NCI-H1417 (cell line): ENCODE results near the gene OR2Z1.
"Not testable (repeated sequence)": the region's sequence is repeated elsewhere in the genome, so short reads cannot be mapped to it uniquely, and the experiment has no call there.

Source experiments
- DNase-seq, 3 experiments: peaks; one replicate each; lab custom pipeline; 2025; lab: John Stamatoyannopoulos, UW

The OR2Z1 gene

GRCh38 chr19:8702350-8702749 is 19.1 kb upstream of the OR2Z1 start:
- no peak for DNase-seq

- DNase-seq: no peak
Measured at GRCh38 chr19:8703223-8703622, 18.2 kb upstream of the OR2Z1 start.

- not testable (repeated sequence) for DNase-seq
Measured at GRCh38 chr19:8705304-8705703, 16.1 kb upstream of the OR2Z1 start.

- no peak for DNase-seq
Measured at GRCh38 chr19:8705742-8706141, 15.7 kb upstream of the OR2Z1 start.

GRCh38 chr19:8710337-8710736 is 11.1 kb upstream of the OR2Z1 start:
- not testable (repeated sequence) for DNase-seq

GRCh38 chr19:8722032-8722431 is 598 bp downstream of the OR2Z1 start:
- DNase-seq: no peak

GRCh38 chr19:8724276-8724675 is 2.8 kb downstream of the OR2Z1 start:
- no peak for DNase-seq

GRCh38 chr19:8731428-8732169 is 10.2 kb downstream of the OR2Z1 start:
- DNase-seq: no peak

GRCh38 chr19:8738377-8738776 is 16.9 kb downstream of the OR2Z1 start:
- no peak for DNase-seq

- DNase-seq: not testable (repeated sequence)
Measured at GRCh38 chr19:8739291-8740065, 18.0 kb downstream of the OR2Z1 start.

- not testable (repeated sequence) for DNase-seq
Measured at GRCh38 chr19:8767257-8767656, 45.8 kb downstream of the OR2Z1 start.

- not testable (repeated sequence) for DNase-seq
Measured at GRCh38 chr19:8769265-8769664, 47.8 kb downstream of the OR2Z1 start.

GRCh38 chr19:8773587-8773986 is 52.2 kb downstream of the OR2Z1 start:
- DNase-seq: not testable (repeated sequence)
